GM12873 (cell line): ENCODE measurements around the gene C14orf132.
A peak's percentile ranks its signal among the peaks of the same experiment; 100 is the strongest.

Experiments
- CTCF ChIP-seq: IDR thresholded peaks from 2 replicates; pipeline ENCODE4 v1.5.1; 2012; ENCODE audit warnings: low read depth, mild to moderate bottlenecking, moderate library complexity, low read length, control low read depth; ENCODE audit not compliant: insufficient read depth; ENCODE audit errors: missing control alignments

The C14orf132 gene

GRCh38 chr14:96056509-96057422 is 17.6 kb downstream of the C14orf132 start:
- TF ChIP-seq CTCF = peak; percentile 36

GRCh38 chr14:96057738-96058137 is 18.6 kb downstream of the C14orf132 start:
- TF ChIP-seq CTCF = no peak

GRCh38 chr14:96058576-96059200 is 19.5 kb downstream of the C14orf132 start:
- TF ChIP-seq CTCF = no peak

- TF ChIP-seq CTCF = no peak
These were observed 20.5 kb downstream of the C14orf132 start for GRCh38 chr14:96059519-96060135.

GRCh38 chr14:96060186-96060933 is 21.2 kb downstream of the C14orf132 start:
- TF ChIP-seq CTCF = no peak

GRCh38 chr14:96062010-96062409 is 22.8 kb downstream of the C14orf132 start:
- TF ChIP-seq CTCF = no peak
